Activated B cell treated with CpG ODN at 0.5 μM for 24 hours (primary cell): ENCODE results near the gene SERPINI1. TPM values are rescaled to one million over a fixed set of nuclear protein-coding genes. Genes with fewer than 3 reads are reported as not detected.
"Not testable (repeated sequence)": the region's sequence is repeated elsewhere in the genome, so short reads cannot be mapped to it uniquely, and the experiment has no call there.

Experiments
- ATAC-seq: fragments of 200-7000 bp; cut with Tn5 transposase; one replicate; pipeline ENCODE4 v1.10.0; 2021; ENCODE audit warnings: low read depth, mild to moderate bottlenecking, moderate library complexity
- CTCF ChIA-PET: fragments of 350-600 bp; sonication (Branson Sonifier 250); formaldehyde crosslinking; loops from one replicate; lab custom pipeline; 2021; ENCODE audit warnings: antibody characterized with exemption; lab: Charles Lee
- POLR2A ChIA-PET: fragments of 350-600 bp; sonication (Branson Sonifier 250); formaldehyde crosslinking; loops from one replicate; lab custom pipeline; 2021; ENCODE audit warnings: antibody characterized with exemption; lab: Charles Lee
- DNase-seq: peaks from one replicate; pipeline ENCODE4 v3.0.0; 2022
- H3K27ac Mint-ChIP-seq: one replicate; pipeline ENCODE4 v1.8.0; 2020; ENCODE audit warnings: mixed read lengths
- H3K27me3 Mint-ChIP-seq: one replicate; pipeline ENCODE4 v1.8.0; 2021; ENCODE audit warnings: mixed read lengths
- H3K36me3 Mint-ChIP-seq: one replicate; pipeline ENCODE4 v1.8.0; 2021; ENCODE audit warnings: low read depth, mixed read lengths
- H3K4me1 Mint-ChIP-seq: one replicate; pipeline ENCODE4 v1.8.0; 2021; ENCODE audit warnings: mixed read lengths
- H3K4me3 Mint-ChIP-seq: one replicate; pipeline ENCODE4 v1.8.0; 2020; ENCODE audit warnings: mild to moderate bottlenecking, mixed read lengths
- H3K9me3 Mint-ChIP-seq: one replicate; pipeline ENCODE4 v1.8.0; 2020; ENCODE audit warnings: mixed read lengths
- intact Hi-C: fragments of 100-400 bp; cut with micrococcal nuclease; formaldehyde crosslinking; loops from one replicate; pipeline ENCODE4 v1.15.1; 2024
- total RNA-seq: library from RNA; stranded (reverse); gene quantifications from 2 replicates; pipeline ENCODE4 v1.2.3, GENCODE V29; 2022
- TF ChIP-seq, protein P1 (sequence below): fragments of 200-600 bp; IDR thresholded peaks from one replicate; pipeline ENCODE4 v1.8.0; 2022; ENCODE audit warnings: antibody characterized with exemption, mild to moderate bottlenecking

The SERPINI1 gene
- total RNA-seq, 1 donor from 2014 or later: 1.8 TPM

DNA sequence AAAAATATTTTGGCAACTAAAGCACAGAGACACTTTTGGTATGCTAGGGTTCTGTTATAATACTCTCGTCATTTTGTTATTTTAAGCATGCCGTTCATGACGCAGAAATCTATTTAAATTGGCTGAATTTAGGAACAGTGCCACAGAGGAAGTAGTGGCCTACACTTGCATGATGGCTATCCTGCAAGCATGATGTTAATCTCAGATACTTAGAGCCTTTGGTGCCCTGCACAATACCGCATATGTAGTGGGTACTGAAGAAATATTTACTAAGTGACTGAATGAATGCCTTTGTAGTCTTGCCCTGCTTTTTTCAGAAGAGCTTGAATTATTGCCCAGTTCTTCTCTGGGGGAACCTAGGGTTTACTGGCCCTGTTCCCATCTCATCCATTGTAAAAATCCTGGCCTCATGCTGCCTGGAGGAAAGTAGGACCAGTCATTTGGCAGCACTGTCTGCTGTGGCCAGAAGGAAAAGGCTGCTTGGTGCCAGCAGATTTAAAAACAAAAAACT is 79.0 kb downstream of the SERPINI1 start:
- ChIA-PET CTCF (no interaction called here), POLR2A (no interaction called here)
- Mint-ChIP-seq H3K9me3 (no peaks in the 10 kb centered on the region), H3K4me1 (no peaks in the 10 kb centered on the region), H3K4me3 (no peak overlapping the region), H3K27me3 (no peaks in the 10 kb centered on the region), H3K36me3 (no peaks in the 10 kb centered on the region), H3K27ac (no peak overlapping the region)
- DNase-seq (no peak), ATAC-seq (no peak)
- intact Hi-C loops: no loop called here
- TF ChIP-seq, protein P1, sequence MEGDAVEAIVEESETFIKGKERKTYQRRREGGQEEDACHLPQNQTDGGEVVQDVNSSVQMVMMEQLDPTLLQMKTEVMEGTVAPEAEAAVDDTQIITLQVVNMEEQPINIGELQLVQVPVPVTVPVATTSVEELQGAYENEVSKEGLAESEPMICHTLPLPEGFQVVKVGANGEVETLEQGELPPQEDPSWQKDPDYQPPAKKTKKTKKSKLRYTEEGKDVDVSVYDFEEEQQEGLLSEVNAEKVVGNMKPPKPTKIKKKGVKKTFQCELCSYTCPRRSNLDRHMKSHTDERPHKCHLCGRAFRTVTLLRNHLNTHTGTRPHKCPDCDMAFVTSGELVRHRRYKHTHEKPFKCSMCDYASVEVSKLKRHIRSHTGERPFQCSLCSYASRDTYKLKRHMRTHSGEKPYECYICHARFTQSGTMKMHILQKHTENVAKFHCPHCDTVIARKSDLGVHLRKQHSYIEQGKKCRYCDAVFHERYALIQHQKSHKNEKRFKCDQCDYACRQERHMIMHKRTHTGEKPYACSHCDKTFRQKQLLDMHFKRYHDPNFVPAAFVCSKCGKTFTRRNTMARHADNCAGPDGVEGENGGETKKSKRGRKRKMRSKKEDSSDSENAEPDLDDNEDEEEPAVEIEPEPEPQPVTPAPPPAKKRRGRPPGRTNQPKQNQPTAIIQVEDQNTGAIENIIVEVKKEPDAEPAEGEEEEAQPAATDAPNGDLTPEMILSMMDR: no peak

DNA sequence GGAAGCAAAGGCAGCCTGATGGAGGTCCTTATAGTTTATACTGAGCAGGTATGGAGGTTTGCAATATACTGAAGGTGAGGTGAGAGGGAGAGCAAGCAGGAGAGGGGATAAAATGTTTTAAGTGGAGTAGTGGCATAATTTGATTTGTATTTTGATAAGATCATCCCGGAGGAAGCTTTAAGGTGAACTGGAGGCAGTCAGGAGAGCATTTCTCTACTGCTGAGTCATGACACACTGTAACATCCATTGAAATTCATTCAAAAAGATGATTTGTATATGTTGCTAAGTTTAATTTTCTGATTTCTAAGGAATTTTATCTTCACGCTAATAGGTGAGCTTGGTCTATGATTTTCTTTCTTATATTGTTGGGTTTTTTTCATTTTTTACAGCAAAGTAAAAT is 81.4 kb downstream of the SERPINI1 start:
- Mint-ChIP-seq H3K27ac (no peak overlapping the region), H3K27me3 (no peaks in the 10 kb centered on the region), H3K9me3 (no peaks in the 10 kb centered on the region), H3K4me1 (no peaks in the 10 kb centered on the region), H3K36me3 (peaks cover 5% of the 10 kb centered on the region), H3K4me3 (no peak overlapping the region)
- ChIA-PET CTCF (no interaction called here), POLR2A (no interaction called here)
- TF ChIP-seq, protein P1: no peak
- ATAC-seq (no peak), DNase-seq (no peak)
- intact Hi-C loops: no loop called here

DNA sequence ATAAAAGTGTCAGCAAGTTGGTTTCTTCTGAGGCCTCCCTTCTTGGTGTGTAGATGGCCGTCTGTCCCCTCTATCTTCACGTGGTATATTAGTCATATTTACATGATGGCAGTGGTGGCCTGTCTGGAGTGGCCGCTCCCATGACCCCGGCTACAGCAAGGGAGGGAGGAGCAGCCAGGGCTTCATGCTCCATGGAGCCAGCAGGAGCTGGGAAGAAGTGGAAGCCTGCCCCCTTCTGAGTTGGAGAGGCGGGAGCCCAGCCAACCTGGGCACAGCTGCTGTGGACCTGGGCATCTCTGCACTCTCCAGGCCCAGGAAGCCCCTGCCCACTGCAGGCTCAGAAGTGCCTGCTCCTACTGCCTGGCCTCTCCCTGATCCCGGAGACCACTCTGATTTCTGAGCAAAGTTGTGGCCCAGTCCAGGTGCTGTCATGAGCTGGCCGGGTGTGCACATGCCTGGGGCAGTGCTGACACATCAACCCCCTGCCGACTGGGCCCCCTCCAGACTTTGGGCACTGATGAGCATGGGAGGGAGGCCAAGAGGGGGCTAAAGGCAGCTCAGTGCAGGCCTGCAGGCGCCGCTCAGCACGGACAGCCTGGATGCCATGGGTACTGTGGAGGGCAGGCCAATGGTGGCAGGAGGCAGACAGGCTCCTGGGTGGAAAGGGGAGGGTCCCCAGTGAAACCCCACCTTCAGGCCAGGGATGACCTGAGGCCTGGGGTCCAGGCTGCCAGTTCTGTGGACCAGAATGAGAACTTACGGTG is 84.8 kb downstream of the SERPINI1 start:
- CTCF ChIA-PET: no interaction called here
- intact Hi-C loops: no loop called here
- DNase-seq (no peak), ATAC-seq (no peak)
- H3K36me3 Mint-ChIP-seq: peaks cover 5% of the 10 kb centered on the region
- H3K27ac Mint-ChIP-seq: no peak overlapping the region
- no peaks in the 10 kb centered on the region for H3K27me3 Mint-ChIP-seq
- TF ChIP-seq, protein P1: no peak
- no peaks in the 10 kb centered on the region for H3K4me1 Mint-ChIP-seq
- H3K4me3 Mint-ChIP-seq: no peak overlapping the region
- POLR2A ChIA-PET: no interaction called here
- H3K9me3 Mint-ChIP-seq: no peaks in the 10 kb centered on the region

DNA sequence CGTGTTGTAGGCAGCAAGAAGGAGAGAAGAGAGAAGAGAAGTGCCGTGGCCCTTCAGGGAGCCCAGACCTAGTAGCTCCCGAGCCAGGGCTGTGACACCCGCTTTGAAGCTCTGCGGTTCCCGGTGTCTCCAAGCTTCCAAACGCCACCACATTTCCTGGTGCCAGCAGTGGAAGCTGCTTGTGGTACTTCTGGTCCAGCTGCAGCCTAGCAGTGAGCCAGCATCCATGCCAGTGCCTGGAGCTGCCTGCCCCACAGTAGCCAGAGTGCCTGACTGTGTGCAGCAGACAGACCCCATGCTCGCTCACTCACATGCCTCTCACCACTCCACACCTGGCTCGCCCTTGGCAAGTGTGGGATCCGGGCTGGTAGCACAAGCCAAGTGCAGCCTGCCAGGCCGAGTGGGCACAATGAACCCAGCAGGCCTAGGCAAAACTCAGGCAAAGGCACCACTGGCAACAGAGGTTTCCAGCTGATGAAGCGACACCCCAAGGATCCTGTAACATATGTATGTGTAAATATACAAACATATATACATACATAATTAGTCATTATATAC is 85.8 kb downstream of the SERPINI1 start:
- CTCF ChIA-PET: no interaction called here
- ATAC-seq: no peak
- POLR2A ChIA-PET: no interaction called here

DNA sequence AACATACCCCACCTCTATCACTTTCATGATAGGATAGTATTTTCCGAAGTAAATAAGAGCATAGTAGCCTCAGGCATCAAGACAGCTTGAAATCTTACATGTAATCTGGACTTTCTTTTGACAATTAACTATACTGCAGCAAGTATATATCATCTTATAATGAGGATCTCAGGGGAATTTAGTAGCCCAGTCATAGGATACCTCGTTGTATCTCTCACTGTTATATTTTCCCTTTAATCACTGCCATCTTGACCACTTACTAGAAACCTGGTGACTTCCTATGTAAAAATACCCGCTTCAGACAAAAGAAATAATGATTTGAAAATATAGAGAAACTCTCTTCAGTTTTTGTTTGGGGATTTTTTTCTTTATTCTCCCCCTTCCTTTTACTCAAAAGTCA is 88.2 kb downstream of the SERPINI1 start:
- ATAC-seq (no peak), DNase-seq (no peak)
- ChIA-PET POLR2A (no interaction called here), CTCF (no interaction called here)
- Mint-ChIP-seq H3K4me1 (peaks cover 2% of the 10 kb centered on the region), H3K4me3 (no peak overlapping the region), H3K27ac (no peak overlapping the region), H3K36me3 (peaks cover 5% of the 10 kb centered on the region), H3K27me3 (no peaks in the 10 kb centered on the region), H3K9me3 (no peaks in the 10 kb centered on the region)
- TF ChIP-seq, protein P1: no peak
- intact Hi-C loops: no loop called here

More for the DNA sequence above, 85.8 kb downstream of the SERPINI1 start:
- no peak overlapping the region for H3K27ac Mint-ChIP-seq
- TF ChIP-seq, protein P1: no peak
- intact Hi-C loops: no loop called here
- peaks cover 5% of the 10 kb centered on the region for H3K36me3 Mint-ChIP-seq
- H3K9me3 Mint-ChIP-seq: no peaks in the 10 kb centered on the region
- no peak overlapping the region for H3K4me3 Mint-ChIP-seq
- H3K4me1 Mint-ChIP-seq: no peaks in the 10 kb centered on the region
- no peaks in the 10 kb centered on the region for H3K27me3 Mint-ChIP-seq
- DNase-seq: no peak

DNA sequence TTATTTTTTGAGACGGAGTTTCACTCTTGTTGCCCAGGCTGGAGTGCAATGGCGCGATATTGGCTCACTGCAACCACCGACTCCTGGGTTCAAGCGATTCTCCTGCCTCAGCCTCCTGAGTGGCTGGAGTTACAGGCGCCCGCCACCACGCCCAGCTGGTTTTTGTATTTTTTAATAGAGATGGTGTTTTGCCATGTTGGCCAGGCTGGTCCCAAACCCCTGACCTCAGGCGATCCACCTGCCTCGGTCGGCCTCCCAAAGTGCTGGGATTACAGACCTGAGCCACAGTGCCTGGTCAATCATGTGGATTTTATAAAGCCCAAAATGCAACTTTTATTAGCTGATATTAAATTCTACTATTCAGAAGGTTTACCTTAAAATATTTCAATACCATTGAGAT is 92.1 kb downstream of the SERPINI1 start:
- H3K4me3 Mint-ChIP-seq, H3K27ac Mint-ChIP-seq, ATAC-seq, H3K27me3 Mint-ChIP-seq, intact Hi-C loops, POLR2A ChIA-PET, H3K9me3 Mint-ChIP-seq, H3K36me3 Mint-ChIP-seq, CTCF ChIA-PET, DNase-seq: not testable (repeated sequence)
- peaks cover 24% of the 10 kb centered on the region for H3K4me1 Mint-ChIP-seq
